Esophagus muscularis mucosa (tissue), 4 donors: ENCODE data around the gene ARHGAP24. TPM values are rescaled to one million over a fixed set of nuclear protein-coding genes. Genes with fewer than 3 reads are reported as not detected.

Source experiments
- DNase-seq: peaks from one replicate; pipeline ENCODE4 v3.0.0-alpha.2; 2017; ENCODE audit errors: extremely low spot score
- H3K27ac ChIP-seq, 4 donors: fragments of 200-600 bp; sonication (generic); replicated peaks in 1 of 4; 1 replicate in 3 of 4; 2 replicates in 1 of 4; pipeline ENCODE4 v1.5.1; 2016 to 2019; ENCODE audit warnings: mild to moderate bottlenecking in 1 of 4
- H3K27me3 ChIP-seq, 4 donors: fragments of 200-600 bp; sonication (generic); one replicate each; pipeline versions ENCODE4 v1.5.1 to v1.6.0; 2016 to 2019
- H3K36me3 ChIP-seq, 4 donors: fragments of 200-600 bp; sonication (generic); one replicate each; pipeline ENCODE4 v1.5.1; 2016 to 2019
- H3K4me1 ChIP-seq, 4 donors: fragments of 200-600 bp; sonication (generic); one replicate each; pipeline ENCODE4 v1.5.1; 2016 to 2019
- H3K4me3 ChIP-seq, 4 donors: fragments of 200-600 bp; sonication (generic); 1 replicate in 2 of 4; 2 replicates in 2 of 4; pipeline ENCODE4 v1.5.1; 2016 to 2019; ENCODE audit warnings: mild to moderate bottlenecking in 4 of 4, moderate library complexity in 1 of 4
- H3K9me3 ChIP-seq, 4 donors: fragments of 200-600 bp; sonication (generic); 1 replicate in 3 of 4; 2 replicates in 1 of 4; pipeline ENCODE4 v1.5.1; 2016 to 2019
- CTCF ChIP-seq, 3 experiments: fragments of 200-600 bp in 2 of 3; fragments of 450-650 bp in 1 of 3; sonication (generic) in 2 of 3; IDR thresholded peaks; one replicate each; pipeline ENCODE4 v1.5.1; 2017 to 2019; ENCODE audit warnings: antibody characterized with exemption in 3 of 3, mild to moderate bottlenecking in 2 of 3, moderate library complexity in 1 of 3
- EP300 ChIP-seq: sonication (generic); formaldehyde crosslinking; IDR thresholded peaks from one replicate; pipeline ENCODE4 v1.6.1; 2017; ENCODE audit warnings: antibody characterized with exemption
- POLR2A ChIP-seq: fragments of 450-650 bp; IDR thresholded peaks from one replicate; pipeline ENCODE4 v1.6.1; 2017; ENCODE audit warnings: antibody characterized with exemption, moderate library complexity, mild to moderate bottlenecking, low read depth
- POLR2AphosphoS5 ChIP-seq, 2 donors: sonication (generic); formaldehyde crosslinking; IDR thresholded peaks; one replicate each; pipeline ENCODE4 v1.6.1; 2017; ENCODE audit warnings: antibody characterized with exemption in 2 of 2
- WGBS: methylation state at CpG from one replicate; pipeline ENCODE4 v1.1.5; 2018; 5-methylcytosine and 5-hydroxymethylcytosine counted together
- intact Hi-C: fragments of 100-400 bp; cut with DNase I; formaldehyde crosslinking; loops from one replicate; pipeline ENCODE4 v1.15.1; 2023
- total RNA-seq, 4 donors: library from RNA; depleted of rRNA; stranded (reverse); fragments of >200 nt; gene quantifications; one replicate each; pipeline versions ENCODE4 v1.1.0 to v1.2.1, GENCODE V29; 2016

The ARHGAP24 gene
- total RNA-seq, 4 donors from 2014 or later: 17.6 to 30.2 (median 23.6) TPM

GRCh38 chr4:85557016-85557901, 82.3 kb downstream of the ARHGAP24 start:
- no peaks in the 10 kb centered on the region for H3K4me1 ChIP-seq
- peaks cover 0 to 9% (median 4%) of the 10 kb centered on the region in 4 donors for H3K9me3 ChIP-seq
- H3K27ac ChIP-seq: no peak overlapping the region
- no peak for DNase-seq
- H3K36me3 ChIP-seq: no peaks in the 10 kb centered on the region
- 81% methylated on average over 4 of the region's 6 CpGs for WGBS
- H3K4me3 ChIP-seq: no peak overlapping the region
- H3K27me3 ChIP-seq: no peaks in the 10 kb centered on the region
- intact Hi-C loops: no loop called here
- TF ChIP-seq EP300 (no peak), POLR2AphosphoS5 (IDR thresholded peaks at IDR 0.05) (no peak), POLR2A (no peak), CTCF (IDR thresholded peaks at IDR 0.05) (no peak)

GRCh38 chr4:85565761-85566480, 91.0 kb downstream of the ARHGAP24 start:
- intact Hi-C loops: no loop called here
- Histone ChIP-seq H3K27ac (no peak overlapping the region), H3K36me3 (no peaks in the 10 kb centered on the region), H3K4me1 (no peaks in the 10 kb centered on the region), H3K27me3 (no peaks in the 10 kb centered on the region), H3K4me3 (no peak overlapping the region), H3K9me3 (peaks cover 0 to 8% (median 0%) of the 10 kb centered on the region in 4 donors)
- TF ChIP-seq POLR2A (no peak), CTCF (IDR thresholded peaks at IDR 0.05) (no peak), EP300 (no peak), POLR2AphosphoS5 (IDR thresholded peaks at IDR 0.05) (no peak)
- WGBS: 83% methylated on average over 4 of the region's 4 CpGs
- no peak for DNase-seq

GRCh38 chr4:85569730-85570299, 94.9 kb downstream of the ARHGAP24 start:
- no peaks in the 10 kb centered on the region for H3K27me3 ChIP-seq
- H3K27ac ChIP-seq: no peak overlapping the region
- intact Hi-C loops: no loop called here
- WGBS: 65% methylated on average over 2 of the region's 2 CpGs
- TF ChIP-seq POLR2AphosphoS5 (IDR thresholded peaks at IDR 0.05): no peak
- H3K4me1 ChIP-seq: peaks cover 0 to 6% (median 0%) of the 10 kb centered on the region in 4 donors
- H3K36me3 ChIP-seq: peaks cover 0 to 4% (median 0%) of the 10 kb centered on the region in 4 donors
- H3K9me3 ChIP-seq: no peaks in the 10 kb centered on the region
- DNase-seq: no peak
- no peak overlapping the region for H3K4me3 ChIP-seq

- WGBS: 75% methylated on average over 3 of the region's 3 CpGs
- H3K4me1 ChIP-seq: peaks cover 0 to 6% (median 0%) of the 10 kb centered on the region in 4 donors
- peaks cover 0 to 4% (median 0%) of the 10 kb centered on the region in 4 donors for H3K36me3 ChIP-seq
- no peak for DNase-seq
- no peaks in the 10 kb centered on the region for H3K9me3 ChIP-seq
- H3K27ac ChIP-seq: no peak overlapping the region
- H3K27me3 ChIP-seq: no peaks in the 10 kb centered on the region
- intact Hi-C loops: no loop called here
- TF ChIP-seq POLR2AphosphoS5 (IDR thresholded peaks at IDR 0.05) (no peak), POLR2A (no peak), CTCF (IDR thresholded peaks at IDR 0.05) (no peak), EP300 (no peak)
- H3K4me3 ChIP-seq: no peak overlapping the region
Measured at GRCh38 chr4:85570388-85570787, 95.4 kb downstream of the ARHGAP24 start.

- no peak for TF ChIP-seq POLR2A
- no peak for TF ChIP-seq CTCF (IDR thresholded peaks at IDR 0.05)
- TF ChIP-seq POLR2AphosphoS5 (IDR thresholded peaks at IDR 0.05): no peak
- TF ChIP-seq EP300: no peak
- DNase-seq: no peak
- Histone ChIP-seq H3K4me1 (peaks cover 0 to 6% (median 0%) of the 10 kb centered on the region in 4 donors), H3K4me3 (no peak overlapping the region), H3K9me3 (no peaks in the 10 kb centered on the region), H3K27me3 (no peaks in the 10 kb centered on the region), H3K27ac (no peak overlapping the region), H3K36me3 (peaks cover 0 to 4% (median 0%) of the 10 kb centered on the region in 4 donors)
- intact Hi-C loops: no loop called here
Measured at GRCh38 chr4:85571008-85571407, 96.1 kb downstream of the ARHGAP24 start.
